Gastrocnemius medialis (tissue), 4 donors: Measurements from ENCODE around the gene TMEM18.

Source experiments
- CTCF ChIP-seq, 5 experiments: fragments of 450-650 bp in 3 of 5; fragments of 200-600 bp in 2 of 5; sonication (generic) in 2 of 5; IDR thresholded peaks in 4 of 5; conservative IDR thresholded peaks in 1 of 5; 1 replicate in 4 of 5; 2 replicates in 1 of 5; pipeline ENCODE4 v1.5.1; 2016 to 2019; ENCODE audit warnings: antibody characterized with exemption in 5 of 5, mild to moderate bottlenecking in 3 of 5, moderate library complexity in 3 of 5
- POLR2A ChIP-seq, 2 donors: fragments of 450-650 bp; IDR thresholded peaks; one replicate each; pipeline ENCODE4 v1.6.1; 2017; ENCODE audit warnings: antibody characterized with exemption in 2 of 2, mild to moderate bottlenecking in 2 of 2, moderate library complexity in 2 of 2

DNA sequence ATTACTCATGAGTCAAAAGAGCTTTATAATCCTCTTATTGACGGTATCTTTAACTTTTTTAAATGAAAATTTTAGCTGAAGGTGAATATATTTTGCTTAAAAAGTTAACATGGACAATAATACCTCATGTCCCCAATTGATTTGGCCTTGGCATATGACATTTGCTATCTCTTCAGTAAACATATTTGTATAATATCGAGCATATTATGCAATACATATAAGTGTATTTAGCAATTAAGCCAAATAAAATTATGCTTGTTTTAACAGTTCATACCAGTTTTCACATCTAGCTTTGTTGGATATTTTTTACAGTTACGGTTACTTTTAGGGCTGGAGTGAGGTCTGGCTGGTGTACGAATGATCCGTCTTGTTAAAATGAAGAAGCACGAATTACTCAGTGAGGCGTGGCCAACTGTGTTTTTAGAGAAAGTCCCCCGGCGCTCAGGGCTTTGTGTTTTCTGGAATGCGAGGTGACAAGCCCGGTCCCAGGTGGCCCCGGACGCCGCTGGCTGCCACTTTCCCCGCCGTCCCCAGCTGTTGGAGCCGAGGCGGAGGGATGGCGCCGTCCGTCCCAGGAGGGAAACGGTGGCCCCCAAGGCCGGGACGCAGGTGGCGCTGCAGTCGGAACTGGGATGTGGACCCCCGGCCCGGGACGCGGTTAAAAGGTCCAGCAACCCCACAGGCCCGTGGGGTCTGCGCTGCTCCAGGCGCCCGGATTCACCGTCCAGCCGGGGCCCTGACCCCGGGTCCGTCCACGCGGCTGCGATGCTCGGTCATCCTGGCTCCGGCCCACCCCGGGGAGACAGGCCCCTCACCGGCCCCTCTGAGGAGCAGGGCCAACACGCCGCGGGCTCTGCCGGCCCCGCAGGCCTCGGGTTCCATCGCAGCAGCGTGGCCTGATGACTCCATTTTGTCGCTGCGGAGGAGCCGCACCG is 41.3 kb downstream of the TMEM18 start:
- no peak for TF ChIP-seq CTCF (IDR thresholded peaks at IDR 0.05 in 4 of 5, conservative IDR thresholded peaks at IDR 0.05 in 1 of 5)
- no peak for TF ChIP-seq POLR2A (IDR thresholded peaks at IDR 0.05)
